Measurements from ENCODE around the gene MANBA.
"Not testable (repeated sequence)": the region's sequence is repeated elsewhere in the genome, so short reads cannot be mapped to it uniquely, and the experiment has no call there.

MANBA gene

GRCh38 chr4:102723511-102723910 is 37.3 kb downstream of the MANBA start:
- DNase-seq (ENCODE audit: low read depth, low spot score) = no peak

- DNase-seq (ENCODE audit: low read depth, low spot score) = no peak
These were observed 38.0 kb downstream of the MANBA start for GRCh38 chr4:102722740-102723139.

DNA sequence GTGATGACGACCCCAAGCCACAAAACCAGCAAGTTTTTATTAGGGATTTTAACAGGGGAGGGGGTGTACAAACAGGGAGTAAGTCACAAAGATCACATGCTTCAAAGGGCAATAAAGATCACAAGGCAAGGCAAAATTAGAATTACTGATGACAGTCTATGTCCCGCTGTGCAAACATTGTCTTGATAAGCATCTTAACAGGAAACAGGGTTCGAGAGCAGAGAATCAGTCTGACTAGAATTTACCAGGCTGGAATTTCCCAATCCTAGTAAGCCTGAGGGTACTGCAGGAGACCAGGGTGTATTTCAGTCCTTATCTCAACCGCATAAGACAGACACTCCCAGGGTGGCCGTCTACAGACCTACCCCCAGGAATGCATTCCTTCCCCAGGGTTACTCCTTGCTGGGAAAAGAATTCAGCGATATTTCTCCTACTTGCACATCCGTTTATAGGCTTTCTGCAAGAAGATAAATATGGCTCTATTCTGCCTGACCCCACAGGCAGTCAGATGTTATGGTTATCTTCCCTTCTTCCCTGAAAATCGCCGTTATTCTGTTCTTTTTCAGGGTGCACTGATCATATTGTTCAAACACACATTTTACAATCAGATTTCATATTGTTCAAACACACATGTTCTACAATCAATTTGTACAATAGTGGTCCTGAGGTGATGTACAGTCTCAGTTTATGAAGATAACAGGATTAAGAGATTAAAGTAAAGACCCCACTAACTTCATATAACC is 41.8 kb downstream of the MANBA start:
- DNase-seq (ENCODE audit: low read depth, low spot score) = not testable (repeated sequence)

DNA sequence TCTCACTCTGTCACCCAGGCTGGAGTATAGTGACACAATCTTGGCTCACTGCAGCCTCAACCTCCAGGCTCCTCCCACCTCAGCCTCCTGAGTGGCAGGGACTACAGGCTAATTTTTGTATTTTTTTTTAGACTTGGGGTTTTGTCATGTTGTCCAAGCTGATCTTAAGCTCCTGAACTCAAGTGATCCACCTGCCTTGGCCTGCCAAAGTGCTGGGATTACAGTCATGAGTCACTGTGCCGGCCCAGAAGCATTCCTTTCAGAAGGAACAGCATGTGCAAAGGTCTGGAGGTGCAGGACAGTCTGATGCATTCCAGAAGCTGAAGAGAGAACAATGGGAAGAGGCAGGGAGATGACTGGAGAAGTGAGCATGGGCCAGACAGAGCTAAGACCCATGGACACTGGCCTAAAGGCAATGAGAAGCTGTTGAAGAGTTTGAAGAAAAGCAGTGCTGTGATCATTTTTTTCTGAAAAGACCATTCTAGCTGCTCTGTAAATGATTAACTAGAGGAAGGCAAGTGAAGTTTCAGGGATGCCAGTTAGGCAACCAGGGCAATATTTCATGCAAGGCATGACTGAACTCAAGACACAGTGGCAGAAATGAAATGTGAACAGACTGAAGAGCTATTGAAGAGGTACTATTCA is 43.2 kb downstream of the MANBA start:
- DNase-seq (ENCODE audit: low read depth, low spot score) = no peak

DNA sequence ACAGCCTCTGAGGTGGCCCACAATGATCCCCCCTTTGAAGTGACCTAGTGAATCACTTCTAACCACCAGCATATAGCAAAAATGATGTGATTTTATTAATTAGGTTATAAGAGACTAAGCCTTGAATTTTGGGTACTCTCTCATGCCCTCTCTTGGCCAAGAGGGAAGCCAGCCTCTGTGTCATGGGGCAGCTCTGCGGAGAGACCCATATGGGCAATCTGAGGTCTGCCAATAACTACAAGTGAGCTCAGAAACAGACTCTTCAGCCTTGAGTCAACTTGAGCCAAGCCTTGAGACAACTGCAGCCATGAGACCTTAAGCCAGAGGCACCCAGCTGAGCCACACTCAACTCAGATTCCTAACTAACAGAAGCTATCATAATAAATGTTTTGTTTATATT is 45.7 kb downstream of the MANBA start:
- DNase-seq (ENCODE audit: low read depth, low spot score) = no peak

GRCh38 chr4:102713774-102714173 is 47.0 kb downstream of the MANBA start:
- not testable (repeated sequence) for DNase-seq (ENCODE audit: low read depth, low spot score)

GRCh38 chr4:102713096-102713495 is 47.7 kb downstream of the MANBA start:
- no peak for DNase-seq (ENCODE audit: low read depth, low spot score)

GRCh38 chr4:102710986-102711385 is 49.8 kb downstream of the MANBA start:
- DNase-seq (ENCODE audit: low read depth, low spot score) = no peak

- DNase-seq (ENCODE audit: low read depth, low spot score) = not testable (repeated sequence)
These were observed 51.7 kb downstream of the MANBA start for GRCh38 chr4:102709060-102709459.

GRCh38 chr4:102707150-102707549 is 53.6 kb downstream of the MANBA start:
- DNase-seq (ENCODE audit: low read depth, low spot score) = no peak

DNA sequence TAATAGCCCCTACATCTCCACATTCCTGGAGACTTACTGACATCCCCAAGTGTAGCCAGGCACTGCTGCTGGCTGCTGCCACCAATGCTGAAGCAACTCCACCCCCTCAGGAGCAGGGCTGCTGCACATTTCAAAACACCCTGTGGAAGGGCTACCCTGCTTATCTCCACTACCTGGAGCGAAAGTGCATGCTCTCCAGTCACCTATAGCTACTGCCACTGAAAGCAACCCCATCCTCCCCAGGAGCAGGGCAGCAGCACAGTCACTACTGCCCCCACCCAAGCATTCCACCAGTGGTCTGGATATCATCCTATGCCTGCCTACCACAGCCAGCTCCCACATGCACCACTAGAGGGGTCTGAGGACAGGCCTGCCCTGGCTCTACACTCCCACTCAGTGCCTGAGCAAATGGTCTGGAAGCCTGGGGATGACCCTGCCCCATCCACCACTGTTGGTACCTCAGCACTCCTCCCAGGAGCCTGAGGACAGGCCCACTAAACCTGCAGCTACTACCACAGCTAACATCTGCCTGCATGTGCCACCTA is 55.3 kb downstream of the MANBA start:
- no peak for DNase-seq (ENCODE audit: low read depth, low spot score)

GRCh38 chr4:102696758-102697157 is 64.0 kb downstream of the MANBA start:
- no peak for DNase-seq (ENCODE audit: low read depth, low spot score)

GRCh38 chr4:102694791-102695190 is 66.0 kb downstream of the MANBA start:
- no peak for DNase-seq (ENCODE audit: low read depth, low spot score)

- DNase-seq (ENCODE audit: low read depth, low spot score) = no peak
These were observed 66.9 kb downstream of the MANBA start for GRCh38 chr4:102693861-102694260.

- no peak for DNase-seq (ENCODE audit: low read depth, low spot score)
These were observed 67.4 kb downstream of the MANBA start for GRCh38 chr4:102693262-102693850.

GRCh38 chr4:102692474-102692873 is 68.3 kb downstream of the MANBA start:
- no peak for DNase-seq (ENCODE audit: low read depth, low spot score)

- no peak for DNase-seq (ENCODE audit: low read depth, low spot score)
These were observed 72.8 kb downstream of the MANBA start for GRCh38 chr4:102687982-102688433.

DNA sequence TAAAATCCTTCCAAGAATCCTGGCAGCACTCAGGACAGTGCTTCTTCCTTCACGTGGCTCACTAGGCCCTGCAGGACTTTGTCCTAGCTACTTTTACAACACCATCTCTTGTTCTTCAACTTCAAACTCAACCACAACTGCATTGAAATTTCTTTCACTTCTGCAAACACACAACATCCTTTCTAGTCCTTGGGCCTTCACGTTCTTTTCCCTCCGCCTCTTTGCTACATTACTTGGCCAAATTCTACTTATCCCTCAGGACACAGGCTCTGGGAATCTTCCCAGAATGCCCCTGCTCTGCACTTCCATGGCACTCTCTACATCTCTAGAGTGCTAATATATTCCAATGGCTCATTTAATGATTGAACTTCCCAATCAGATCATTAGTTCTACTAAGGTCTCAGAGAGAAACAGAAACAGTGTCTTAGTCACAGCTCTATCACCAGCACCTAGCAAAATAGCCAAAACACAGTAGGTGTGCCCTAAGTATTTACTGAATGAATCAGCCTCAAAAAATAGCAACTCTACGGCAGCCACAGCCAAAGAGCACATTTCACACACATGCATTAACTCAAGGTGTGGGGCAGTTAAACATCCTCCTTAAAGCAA is 73.3 kb downstream of the MANBA start:
- DNase-seq (ENCODE audit: low read depth, low spot score) = no peak

- no peak for DNase-seq (ENCODE audit: low read depth, low spot score)
These were observed 75.0 kb downstream of the MANBA start for GRCh38 chr4:102685768-102686167.

DNA sequence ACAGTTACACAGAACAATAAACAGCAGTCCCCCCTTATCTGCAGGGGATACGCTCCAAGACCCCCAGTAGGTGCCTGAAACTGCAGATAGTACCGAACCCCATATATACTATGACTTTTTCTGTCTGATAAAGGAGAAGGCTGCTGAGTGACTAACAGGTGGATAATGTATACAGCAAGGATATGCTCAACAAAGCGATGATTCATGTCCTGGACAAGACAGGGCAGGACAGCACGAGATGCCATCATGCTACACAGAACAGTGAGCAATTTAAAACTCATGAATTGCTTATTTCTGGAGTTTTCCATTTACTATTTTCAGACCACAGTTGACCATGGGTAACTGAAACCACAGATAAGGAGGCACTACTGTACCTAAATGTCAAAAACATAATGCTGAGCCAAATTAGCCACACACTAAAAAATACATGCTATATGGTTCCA is 76.1 kb downstream of the MANBA start:
- DNase-seq (ENCODE audit: low read depth, low spot score) = no peak

DNA sequence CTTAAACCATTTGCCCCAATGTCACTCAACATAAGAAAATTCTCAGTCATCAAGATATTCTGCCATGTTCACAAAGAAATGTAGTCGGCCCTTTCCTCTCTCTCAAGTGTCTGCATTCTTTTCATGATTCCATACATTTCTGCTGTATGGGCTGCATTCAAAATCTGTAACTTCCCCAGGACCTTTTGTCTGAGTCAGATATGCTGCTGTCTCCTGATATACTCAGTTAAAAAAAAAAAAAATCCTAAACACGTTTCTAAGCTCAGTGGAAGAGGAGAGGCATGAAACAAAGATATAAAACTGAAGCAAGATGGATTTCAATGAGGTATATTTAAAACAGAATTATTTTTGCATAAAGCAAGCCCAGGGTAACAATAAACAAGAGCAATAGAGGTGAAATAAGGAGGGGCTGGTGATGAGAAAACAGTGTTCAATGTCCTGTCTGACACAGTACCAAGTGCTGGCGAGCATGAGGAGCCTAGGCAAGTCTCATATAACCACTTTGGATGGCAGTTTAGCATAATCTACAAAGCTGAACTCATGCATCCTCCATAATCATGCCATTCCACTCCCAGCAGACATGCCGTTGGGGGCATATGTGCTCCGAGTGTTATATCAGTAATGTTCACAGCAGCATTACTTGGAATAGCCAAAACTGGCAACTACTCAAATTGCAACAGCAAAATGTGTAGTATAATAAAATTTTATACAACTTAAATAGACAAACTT is 76.7 kb downstream of the MANBA start:
- DNase-seq (ENCODE audit: low read depth, low spot score) = no peak

Data from smooth muscle cell of the brain vasculature (primary cell).